Thyroid gland (tissue), 4 donors: ENCODE results near the gene PPP2R2C.

Experiments used
- CTCF ChIP-seq, 6 experiments: fragments of 200-600 bp in 3 of 6; fragments of 450-650 bp in 3 of 6; sonication (generic) in 3 of 6; IDR thresholded peaks; one replicate each; pipeline ENCODE4 v1.5.1; 2016 to 2019; ENCODE audit warnings: antibody characterized with exemption in 6 of 6, mild to moderate bottlenecking in 2 of 6, inconsistent platforms in 1 of 6, moderate library complexity in 1 of 6
- POLR2A ChIP-seq, 2 donors: fragments of 450-650 bp; IDR thresholded peaks; one replicate each; pipeline ENCODE4 v1.6.1; 2017; ENCODE audit warnings: antibody characterized with exemption in 2 of 2, mild to moderate bottlenecking in 2 of 2, moderate library complexity in 1 of 2

- TF ChIP-seq CTCF (IDR thresholded peaks at IDR 0.05) (no peak), POLR2A (IDR thresholded peaks at IDR 0.05) (no peak)
Measured at GRCh38 chr4:6367371-6367851, 105.0 kb downstream of the PPP2R2C start.
